HG02885 (cell line): ENCODE data around the gene NT5DC1.

Experiments used
- ATAC-seq: cut with Tn5 transposase; IDR thresholded peaks from one replicate; pipeline ENCODE4 v1.9.1; 2021; ENCODE audit warnings: mild to moderate bottlenecking; ENCODE audit not compliant: unreplicated experiment, poor library complexity

Gene NT5DC1

GRCh38 chr6:116100419-116101301, at the start of gene NT5DC1:
Gene NT5DC1 (plus strand): TSS chr6:116100853. CDS start chr6:116100931, 78 bp downstream.
- peak; percentile 87 for ATAC-seq

- ATAC-seq = no peak
These were observed 49.4 kb upstream of the NT5DC1 start for GRCh38 chr6:116051244-116051643.

- no peak for ATAC-seq
These were observed 45.1 kb upstream of the NT5DC1 start for GRCh38 chr6:116055513-116055912.

GRCh38 chr6:116057766-116058165, 42.9 kb upstream of the NT5DC1 start:
- no peak for ATAC-seq

- ATAC-seq = peak; percentile 87
These were observed 40.7 kb upstream of the NT5DC1 start for GRCh38 chr6:116059713-116060571.

GRCh38 chr6:116060572-116061283, 39.9 kb upstream of the NT5DC1 start, which contains the start of gene FRK:
Gene FRK (minus strand): TSS chr6:116060891. CDS start chr6:116060311, 580 bp downstream.
- ATAC-seq = no peak

- no peak for ATAC-seq
These were observed 38.2 kb upstream of the NT5DC1 start for GRCh38 chr6:116062496-116062895.

- ATAC-seq = no peak
These were observed 36.0 kb upstream of the NT5DC1 start for GRCh38 chr6:116064666-116065065.

GRCh38 chr6:116066789-116067188, 33.9 kb upstream of the NT5DC1 start:
- no peak for ATAC-seq

GRCh38 chr6:116070101-116070500, 30.6 kb upstream of the NT5DC1 start:
- no peak for ATAC-seq

GRCh38 chr6:116070616-116071389, 29.9 kb upstream of the NT5DC1 start:
- ATAC-seq = no peak

- no peak for ATAC-seq
These were observed 28.3 kb upstream of the NT5DC1 start for GRCh38 chr6:116072368-116072767.

GRCh38 chr6:116073765-116074440, 26.8 kb upstream of the NT5DC1 start:
- ATAC-seq = no peak

- no peak for ATAC-seq
These were observed 25.8 kb upstream of the NT5DC1 start for GRCh38 chr6:116074732-116075390.

GRCh38 chr6:116078522-116078921, 22.1 kb upstream of the NT5DC1 start:
- no peak for ATAC-seq

GRCh38 chr6:116078945-116079344, 21.7 kb upstream of the NT5DC1 start:
- no peak for ATAC-seq

- no peak for ATAC-seq
These were observed 17.6 kb upstream of the NT5DC1 start for GRCh38 chr6:116083052-116083451.

- no peak for ATAC-seq
These were observed 16.4 kb upstream of the NT5DC1 start for GRCh38 chr6:116084284-116084683.
